B cell (primary cell): ENCODE results near the gene GRP. TPM values are rescaled to one million over a fixed set of nuclear protein-coding genes. Genes with fewer than 3 reads are reported as not detected.
A peak's percentile ranks its signal among the peaks of the same experiment; 100 is the strongest.

Experiments
- ATAC-seq: fragments of 200-7000 bp; cut with Tn5 transposase; one replicate; pipeline ENCODE4 v1.10.0; 2021; ENCODE audit warnings: low read depth, mild to moderate bottlenecking, moderate number of reproducible peaks, moderate library complexity
- CTCF ChIA-PET: fragments of 350-600 bp; sonication (Branson Sonifier 250); formaldehyde crosslinking; loops from one replicate; lab custom pipeline; 2021; ENCODE audit warnings: antibody characterized with exemption, inconsistent platforms; lab: Charles Lee
- POLR2A ChIA-PET: fragments of 350-600 bp; sonication (Branson Sonifier 250); formaldehyde crosslinking; loops from one replicate; lab custom pipeline; 2021; ENCODE audit warnings: antibody characterized with exemption; lab: Charles Lee
- DNase-seq: peaks from one replicate; pipeline ENCODE4 v3.0.0; 2013
- H2AFZ ChIP-seq: 2 replicates; pipeline ENCODE4 v1.6.1; 2012; ENCODE audit warnings: mild to moderate bottlenecking, low read depth, low read length; ENCODE audit not compliant: insufficient read depth, poor library complexity, severe bottlenecking
- H3K27ac ChIP-seq, 2 donors: 1 replicate in 1 of 2; 2 replicates in 1 of 2; pipeline ENCODE4 v1.5.1; 2012 to 2013; ENCODE audit warnings: low read length in 2 of 2, mild to moderate bottlenecking in 2 of 2, moderate library complexity in 1 of 2
- H3K27me3 ChIP-seq, 4 experiments: fragments of 200-600 bp in 1 of 4; sonication (generic) in 1 of 4; replicated peaks in 1 of 4; 1 replicate in 2 of 4; 2 replicates in 2 of 4; pipeline versions ENCODE4 v1.6.1 to v1.7.0; 2013 to 2016; ENCODE audit warnings: low read length in 3 of 4, mild to moderate bottlenecking in 2 of 4, mixed read lengths in 1 of 4, moderate library complexity in 1 of 4; ENCODE audit not compliant: insufficient read depth in 4 of 4, control insufficient read depth in 3 of 4; ENCODE audit errors: control extremely low read depth in 1 of 4
- H3K36me3 ChIP-seq, 2 experiments: replicated peaks in 1 of 2; 1 replicate in 1 of 2; 2 replicates in 1 of 2; pipeline versions ENCODE4 v1.6.1 to v1.7.1; 2013; ENCODE audit warnings: low read length in 1 of 2; ENCODE audit not compliant: insufficient read depth in 2 of 2, control insufficient read depth in 1 of 2; ENCODE audit errors: control extremely low read depth in 1 of 2, extremely low read depth in 1 of 2
- H3K4me1 ChIP-seq, 2 donors: fragments of 200-600 bp in 1 of 2; sonication (generic) in 1 of 2; 1 replicate in 1 of 2; 2 replicates in 1 of 2; pipeline versions ENCODE4 v1.5.1 to v1.6.1; 2013 to 2017; ENCODE audit warnings: low read length in 2 of 2; ENCODE audit not compliant: control insufficient read depth in 2 of 2, insufficient read depth in 2 of 2
- H3K4me2 ChIP-seq: replicated peaks from 2 replicates; pipeline ENCODE3; 2012; ENCODE audit warnings: mild to moderate bottlenecking, low read depth, low read length; ENCODE audit not compliant: poor library complexity, severe bottlenecking
- H3K4me3 ChIP-seq, 5 experiments: fragments of 200-600 bp in 1 of 5; sonication (generic) in 1 of 5; 1 replicate in 3 of 5; 2 replicates in 2 of 5; pipeline versions ENCODE4 v1.5.1 to v1.7.0; 2011 to 2016; ENCODE audit warnings: low read length in 4 of 5, mild to moderate bottlenecking in 4 of 5, low read depth in 2 of 5, control low read depth in 1 of 5, moderate library complexity in 1 of 5; ENCODE audit not compliant: insufficient read depth in 1 of 5; ENCODE audit errors: control extremely low read depth in 1 of 5, extremely low read depth in 1 of 5
- H3K79me2 ChIP-seq: fragments of 200-600 bp; sonication (generic); one replicate; pipeline ENCODE4 v1.6.0; 2016; ENCODE audit warnings: low read length; ENCODE audit not compliant: control insufficient read depth, insufficient read depth
- H3K9ac ChIP-seq: fragments of 200-600 bp; sonication (generic); 2 replicates; pipeline ENCODE4 v1.6.1; 2017; ENCODE audit warnings: mild to moderate bottlenecking, low read length, moderate library complexity
- H3K9me3 ChIP-seq, 3 donors: one replicate each; pipeline versions ENCODE4 v1.6.1 to v1.7.1; 2013; ENCODE audit warnings: low read length in 2 of 3; ENCODE audit not compliant: control insufficient read depth in 2 of 3, insufficient read depth in 1 of 3; ENCODE audit errors: control extremely low read depth in 1 of 3
- H4K20me1 ChIP-seq: 2 replicates; pipeline ENCODE4 v1.6.0; 2012; ENCODE audit warnings: mild to moderate bottlenecking, low read length; ENCODE audit not compliant: insufficient read depth, control insufficient read depth, poor library complexity, severe bottlenecking
- H3K27ac Mint-ChIP-seq: one replicate; pipeline ENCODE4 v1.8.0; 2021; ENCODE audit warnings: mixed read lengths
- H3K27me3 Mint-ChIP-seq: one replicate; pipeline ENCODE4 v1.8.0; 2021; ENCODE audit warnings: mixed read lengths
- H3K4me1 Mint-ChIP-seq: one replicate; pipeline ENCODE4 v1.8.0; 2021; ENCODE audit warnings: mixed read lengths
- H3K4me3 Mint-ChIP-seq: one replicate; pipeline ENCODE4 v1.8.0; 2021; ENCODE audit warnings: mixed read lengths
- H3K9me3 Mint-ChIP-seq: one replicate; pipeline ENCODE4 v1.8.0; 2022; ENCODE audit warnings: mixed read lengths; ENCODE audit not compliant: insufficient read depth
- EZH2 ChIP-seq: IDR thresholded peaks from 2 replicates; pipeline ENCODE4 v1.6.1; 2012; ENCODE audit warnings: borderline replicate concordance, low read depth, mild to moderate bottlenecking, moderate library complexity, low read length; ENCODE audit not compliant: insufficient read depth, poor library complexity, severe bottlenecking
- WGBS: methylation state at CpG from one replicate; pipeline ENCODE4 v1.1.5; 2013; ENCODE audit warnings: missing lambda C conversion rate; ENCODE audit not compliant: insufficient coverage; 5-methylcytosine and 5-hydroxymethylcytosine counted together
- intact Hi-C: fragments of 100-400 bp; cut with micrococcal nuclease; formaldehyde crosslinking; loops from one replicate; pipeline ENCODE4 v1.10.0; 2022
- polyA plus RNA-seq: library from polyadenylated mRNA; depleted of rRNA; stranded (reverse); fragments of >200 nt; gene quantifications from 2 replicates; pipeline ENCODE4 v1.2.3, GENCODE V29; 2012
- total RNA-seq, 2 donors: library from RNA; stranded (reverse); fragments of 120-200 nt in 1 of 2; gene quantifications; 1 replicate in 1 of 2; 2 replicates in 1 of 2; pipeline versions ENCODE4 v1.2.3 to v1.2.4, GENCODE V29; 2013 to 2022
- TF ChIP-seq, protein P1 (sequence below): fragments of 200-600 bp; IDR thresholded peaks from one replicate; pipeline ENCODE4 v1.8.0; 2022; ENCODE audit warnings: antibody characterized with exemption, mild to moderate bottlenecking

Gene GRP
- total and polyA plus RNA-seq, 2 donors (not counting 1 experiment from before 2014, with no cell fraction given) = not detected

GRCh38 chr18:59269563-59270119 lies 49.7 kb downstream of the GRP start:
- peak overlapping the region; percentile 18 for H3K9ac ChIP-seq
- H3K27me3 ChIP-seq = peaks cover 0 to 96% (median 73%) of the 10 kb centered on the region in 4 experiments
- TF ChIP-seq, protein P1, sequence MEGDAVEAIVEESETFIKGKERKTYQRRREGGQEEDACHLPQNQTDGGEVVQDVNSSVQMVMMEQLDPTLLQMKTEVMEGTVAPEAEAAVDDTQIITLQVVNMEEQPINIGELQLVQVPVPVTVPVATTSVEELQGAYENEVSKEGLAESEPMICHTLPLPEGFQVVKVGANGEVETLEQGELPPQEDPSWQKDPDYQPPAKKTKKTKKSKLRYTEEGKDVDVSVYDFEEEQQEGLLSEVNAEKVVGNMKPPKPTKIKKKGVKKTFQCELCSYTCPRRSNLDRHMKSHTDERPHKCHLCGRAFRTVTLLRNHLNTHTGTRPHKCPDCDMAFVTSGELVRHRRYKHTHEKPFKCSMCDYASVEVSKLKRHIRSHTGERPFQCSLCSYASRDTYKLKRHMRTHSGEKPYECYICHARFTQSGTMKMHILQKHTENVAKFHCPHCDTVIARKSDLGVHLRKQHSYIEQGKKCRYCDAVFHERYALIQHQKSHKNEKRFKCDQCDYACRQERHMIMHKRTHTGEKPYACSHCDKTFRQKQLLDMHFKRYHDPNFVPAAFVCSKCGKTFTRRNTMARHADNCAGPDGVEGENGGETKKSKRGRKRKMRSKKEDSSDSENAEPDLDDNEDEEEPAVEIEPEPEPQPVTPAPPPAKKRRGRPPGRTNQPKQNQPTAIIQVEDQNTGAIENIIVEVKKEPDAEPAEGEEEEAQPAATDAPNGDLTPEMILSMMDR = no peak
- DNase-seq (no peak), ATAC-seq (no peak)
- H2AFZ ChIP-seq = peak overlapping the region; percentile 53
- Mint-ChIP-seq H3K9me3 (no peaks in the 10 kb centered on the region), H3K4me3 (peak overlapping the region; percentile 57), H3K4me1 (peaks cover 38% of the 10 kb centered on the region), H3K27ac (no peak overlapping the region), H3K27me3 (peaks cover 67% of the 10 kb centered on the region)
- 13% methylated on average over 16 of the region's 17 CpGs for WGBS
- CTCF ChIA-PET = interaction anchor here (0.7 kb wide), 1 partner anchor 19 kb away, joined by 4 read pairs; no protein-coding TSS in a partner anchor
- H3K4me2 ChIP-seq = peak overlapping the region; percentile 70
- POLR2A ChIA-PET = no interaction called here
- intact Hi-C loops = loop anchor here (5.0 kb wide), 1 partner anchor 88 kb away; the partner anchor contains the start of gene LMAN1
- H3K4me3 ChIP-seq = peak overlapping the region in 2 of 5 experiments; percentile 32 to 36
- peaks cover 0 to 57% (median 0%) of the 10 kb centered on the region in 3 donors for H3K9me3 ChIP-seq
- H4K20me1 ChIP-seq = no peaks in the 10 kb centered on the region
- no peaks in the 10 kb centered on the region for H3K79me2 ChIP-seq
- no peak overlapping the region for H3K27ac ChIP-seq
- H3K36me3 ChIP-seq = no peaks in the 10 kb centered on the region
- peaks cover 53 to 71% of the 10 kb centered on the region in 2 donors for H3K4me1 ChIP-seq

DNA sequence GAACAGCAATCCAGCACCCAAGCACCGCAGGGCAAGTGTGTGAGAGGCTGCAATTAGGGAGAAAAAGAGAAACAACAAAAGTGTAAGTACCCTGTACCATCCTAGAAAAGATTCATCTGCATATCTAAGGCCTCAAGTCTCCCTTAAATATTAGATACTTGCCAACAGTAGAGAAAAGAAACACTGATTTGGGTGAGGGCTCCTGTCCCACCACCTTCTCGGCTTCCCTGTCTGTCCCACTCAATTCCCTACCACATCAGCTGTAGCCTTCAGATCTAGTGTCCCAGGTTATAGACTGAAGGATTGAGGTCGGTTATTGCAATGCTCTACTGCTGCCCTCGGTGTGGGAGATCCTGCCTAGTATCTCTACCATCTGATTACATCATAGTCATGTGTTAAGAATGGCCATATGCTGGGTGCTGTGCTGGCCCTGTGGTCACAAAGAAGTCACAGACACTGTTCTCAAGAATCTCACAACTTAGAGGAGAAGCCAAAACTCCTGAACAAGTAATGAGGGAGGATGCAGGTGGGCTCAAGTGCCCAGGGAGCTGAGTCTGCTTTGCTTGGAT lies 50.8 kb downstream of the GRP start:
- H4K20me1 ChIP-seq = no peaks in the 10 kb centered on the region
- H3K4me3 Mint-ChIP-seq = no peak overlapping the region
- no peaks in the 10 kb centered on the region for H3K9me3 Mint-ChIP-seq
- CTCF ChIA-PET = no interaction called here
- peaks cover 0 to 45% (median 0%) of the 10 kb centered on the region in 3 donors for H3K9me3 ChIP-seq
- H3K27ac ChIP-seq = no peak overlapping the region
- H3K4me1 ChIP-seq = peaks cover 42 to 61% of the 10 kb centered on the region in 2 donors
- POLR2A ChIA-PET = no interaction called here
- no CpG with 5 or more reads among the region's 4 CpGs for WGBS
- H3K36me3 ChIP-seq = no peaks in the 10 kb centered on the region
- intact Hi-C loops = loop anchor here (5.0 kb wide), 1 partner anchor 87 kb away; the partner anchor contains the start of gene LMAN1
- peaks cover 76% of the 10 kb centered on the region for H3K27me3 Mint-ChIP-seq
- no peak overlapping the region for H3K27ac Mint-ChIP-seq
- TF ChIP-seq, protein P1 = no peak
- TF ChIP-seq EZH2 = no peak
- H3K4me2 ChIP-seq = no peak overlapping the region
- H3K9ac ChIP-seq = no peak overlapping the region
- no peaks in the 10 kb centered on the region for H3K79me2 ChIP-seq
- DNase-seq (peak; percentile 6), ATAC-seq (no peak)
- no peak overlapping the region for H2AFZ ChIP-seq
- no peak overlapping the region for H3K4me3 ChIP-seq
- H3K4me1 Mint-ChIP-seq = peaks cover 35% of the 10 kb centered on the region
- peaks cover 0 to 95% (median 72%) of the 10 kb centered on the region in 4 experiments for H3K27me3 ChIP-seq
